H1 (cell line): ENCODE measurements around the gene CCNI. TPM values are rescaled to one million over a fixed set of nuclear protein-coding genes. Genes with fewer than 3 reads are reported as not detected.

Experiments used
- CTCF ChIA-PET: fragments of 300-600 bp; sonication (Branson Sonifier 250); formaldehyde crosslinking; loops from one replicate; lab custom pipeline; 2021; ENCODE audit not compliant: partially characterized antibody; lab: Charles Lee
- POLR2A ChIA-PET: fragments of 300-600 bp; sonication (Branson Sonifier 250); formaldehyde crosslinking; loops from one replicate; lab custom pipeline; 2021; ENCODE audit warnings: inconsistent platforms; ENCODE audit not compliant: partially characterized antibody; lab: Charles Lee
- DNase-seq, 2 experiments: peaks; one replicate each; pipeline versions ENCODE4 v3.0.0 to v3.0.0-alpha.2; 2010 to 2022; ENCODE audit warnings: low spot score in 2 of 2, low read depth in 1 of 2, mixed read lengths in 1 of 2
- FAIRE-seq: peaks from 2 replicates; lab custom pipeline; 2011; peaks lifted over from hg19 to GRCh38; lab: Jason Lieb, UNC
- H2AFZ ChIP-seq: 2 replicates; pipeline ENCODE4 v1.8.1; 2012; ENCODE audit warnings: low read length, inconsistent platforms
- H2AK5ac ChIP-seq: 2 replicates; pipeline ENCODE4 v1.6.1; 2013; ENCODE audit warnings: low read depth, low read length
- H2BK120ac ChIP-seq: replicated peaks from 2 replicates; pipeline ENCODE3; 2013; ENCODE audit warnings: low read depth, low read length, inconsistent platforms
- H2BK12ac ChIP-seq: 2 replicates; pipeline ENCODE4 v1.6.1; 2013; ENCODE audit warnings: low read depth, low read length
- H2BK15ac ChIP-seq: 2 replicates; pipeline ENCODE4 v1.6.1; 2013; ENCODE audit warnings: low read length
- H2BK20ac ChIP-seq: 2 replicates; pipeline ENCODE4 v1.6.1; 2013; ENCODE audit warnings: low read length
- H2BK5ac ChIP-seq: 2 replicates; pipeline ENCODE4 v1.6.1; 2013; ENCODE audit warnings: low read depth, low read length
- H3K14ac ChIP-seq: 2 replicates; pipeline ENCODE4 v1.6.1; 2013; ENCODE audit warnings: inconsistent platforms; ENCODE audit not compliant: insufficient read length
- H3K18ac ChIP-seq: 2 replicates; pipeline ENCODE4 v1.6.1; 2013; ENCODE audit warnings: low read length; ENCODE audit errors: extremely low read depth
- H3K23ac ChIP-seq: 2 replicates; pipeline ENCODE4 v1.6.1; 2013; ENCODE audit warnings: inconsistent platforms; ENCODE audit not compliant: insufficient read length
- H3K23me2 ChIP-seq: 2 replicates; pipeline ENCODE4 v1.6.1; 2013; ENCODE audit warnings: low read depth, low read length
- H3K27ac ChIP-seq: 2 replicates; pipeline ENCODE4 v1.6.1; 2011; ENCODE audit warnings: low read depth, low read length, inconsistent platforms
- H3K27me3 ChIP-seq, 4 experiments: replicated peaks in 1 of 4; 1 replicate in 1 of 4; 2 replicates in 3 of 4; pipeline versions ENCODE4 v1.6.1 to v1.8.1; 2011 to 2013; ENCODE audit warnings: low read length in 3 of 4, mild to moderate bottlenecking in 3 of 4, inconsistent platforms in 2 of 4, mixed read lengths in 2 of 4, moderate library complexity in 1 of 4; ENCODE audit not compliant: control insufficient read depth in 3 of 4, insufficient read depth in 3 of 4; ENCODE audit errors: extremely low read depth in 1 of 4
- H3K36me3 ChIP-seq, 4 experiments: 2 replicates each; pipeline versions ENCODE4 v1.6.1 to v1.8.1; 2011 to 2013; ENCODE audit warnings: mild to moderate bottlenecking in 4 of 4, low read length in 3 of 4, moderate library complexity in 2 of 4, control low read depth in 1 of 4, inconsistent platforms in 1 of 4; ENCODE audit not compliant: insufficient read depth in 4 of 4, control insufficient read depth in 2 of 4
- H3K4ac ChIP-seq: replicated peaks from 2 replicates; pipeline ENCODE3; 2013; ENCODE audit warnings: low read length, low read depth, mixed read lengths, inconsistent platforms; ENCODE audit not compliant: insufficient read length
- H3K4me1 ChIP-seq, 4 experiments: replicated peaks in 1 of 4; 1 replicate in 1 of 4; 2 replicates in 3 of 4; pipeline versions ENCODE4 v1.6.1 to v1.8.1; 2011 to 2013; ENCODE audit warnings: low read length in 3 of 4, inconsistent platforms in 2 of 4, mixed read lengths in 1 of 4; ENCODE audit not compliant: insufficient read depth in 4 of 4, control insufficient read depth in 3 of 4
- H3K4me2 ChIP-seq, 2 experiments: 2 replicates each; pipeline versions ENCODE4 v1.6.1 to v1.8.1; 2011 to 2013; ENCODE audit warnings: low read depth in 2 of 2, low read length in 2 of 2, control low read depth in 1 of 2, inconsistent platforms in 1 of 2, mild to moderate bottlenecking in 1 of 2; ENCODE audit not compliant: insufficient read depth in 1 of 2
- H3K4me3 ChIP-seq, 4 experiments: fragments of 200-600, 300-600 bp in 1 of 4; sonication (generic), shearing (Covaris generic), sonication (Bioruptor Twin) in 1 of 4; 2 replicates each; pipeline versions ENCODE4 v1.5.1 to v1.8.1; 2011 to 2016; ENCODE audit warnings: low read length in 4 of 4, low read depth in 3 of 4, control low read depth in 2 of 4, inconsistent platforms in 2 of 4, mild to moderate bottlenecking in 2 of 4, mixed read lengths in 1 of 4, moderate library complexity in 1 of 4; ENCODE audit not compliant: insufficient read depth in 2 of 4; ENCODE audit errors: extremely low read depth in 1 of 4
- H3K56ac ChIP-seq: replicated peaks from 2 replicates; pipeline ENCODE3; 2013; ENCODE audit warnings: low read depth, mild to moderate bottlenecking, mixed read lengths, low read length, inconsistent platforms; ENCODE audit not compliant: insufficient read length
- H3K79me1 ChIP-seq: 2 replicates; pipeline ENCODE4 v1.6.1; 2013; ENCODE audit warnings: low read depth, low read length, control low read depth
- H3K79me2 ChIP-seq, 2 experiments: 2 replicates each; pipeline versions ENCODE4 v1.6.1 to v1.8.1; 2012 to 2013; ENCODE audit warnings: low read length in 2 of 2, mild to moderate bottlenecking in 2 of 2, inconsistent platforms in 1 of 2; ENCODE audit not compliant: insufficient read depth in 2 of 2, control insufficient read depth in 1 of 2
- H3K9ac ChIP-seq, 4 experiments: replicated peaks in 1 of 4; 1 replicate in 1 of 4; 2 replicates in 3 of 4; pipeline versions ENCODE4 v1.6.1 to v1.8.1; 2011 to 2013; ENCODE audit warnings: low read depth in 3 of 4, low read length in 3 of 4, control low read depth in 2 of 4, mild to moderate bottlenecking in 2 of 4, moderate library complexity in 2 of 4, inconsistent platforms in 1 of 4; ENCODE audit errors: extremely low read depth in 1 of 4
- H3K9me3 ChIP-seq, 2 experiments: 2 replicates each; pipeline versions ENCODE4 v1.6.1 to v1.8.1; 2012 to 2013; ENCODE audit warnings: mild to moderate bottlenecking in 2 of 2, moderate library complexity in 2 of 2, control low read depth in 1 of 2, inconsistent platforms in 1 of 2, low read depth in 1 of 2, low read length in 1 of 2, mixed read lengths in 1 of 2; ENCODE audit not compliant: insufficient read depth in 2 of 2
- H4K20me1 ChIP-seq, 2 experiments: replicated peaks in 1 of 2; 2 replicates each; pipeline versions ENCODE3 to v1.8.1; 2011 to 2013; ENCODE audit warnings: inconsistent platforms in 2 of 2, low read length in 2 of 2, mild to moderate bottlenecking in 1 of 2; ENCODE audit not compliant: insufficient read depth in 2 of 2, control insufficient read depth in 1 of 2
- H4K5ac ChIP-seq: 2 replicates; pipeline ENCODE4 v1.6.1; 2013; ENCODE audit warnings: low read length, low read depth, mixed read lengths, inconsistent platforms; ENCODE audit not compliant: insufficient read length
- H4K8ac ChIP-seq: 2 replicates; pipeline ENCODE4 v1.8.0; 2013; ENCODE audit warnings: mild to moderate bottlenecking, moderate library complexity, low read length, inconsistent platforms; ENCODE audit not compliant: insufficient read depth; ENCODE audit errors: extremely low read depth
- H4K91ac ChIP-seq: replicated peaks from 2 replicates; pipeline ENCODE3; 2013; ENCODE audit warnings: low read length, mixed read lengths, inconsistent platforms; ENCODE audit not compliant: insufficient read length
- PHF8 ChIP-seq: fragments of 200-600 bp; sonication (generic); conservative IDR thresholded peaks from 2 replicates; pipeline ENCODE4 v1.7.1; 2012; ENCODE audit warnings: low read depth, mild to moderate bottlenecking, inconsistent platforms, low read length, moderate library complexity
- WGBS, 2 experiments: shearing (Covaris generic) in 1 of 2; methylation state at CpG; one replicate each; pipeline versions ENCODE4 v1.1.6 to v1.1.7; 2013 to 2015; ENCODE audit warnings: low lambda C conversion rate in 2 of 2, mixed read lengths in 2 of 2, inconsistent platforms in 1 of 2, low coverage in 1 of 2, missing lambda C conversion rate in 1 of 2; ENCODE audit not compliant: insufficient replicate concordance in 2 of 2, insufficient coverage in 1 of 2, insufficient read length in 1 of 2; ENCODE audit errors: extremely low coverage in 1 of 2, missing lambda C conversion rate in 1 of 2; 5-methylcytosine and 5-hydroxymethylcytosine counted together
- polyA plus RNA-seq, 7 experiments: library from polyadenylated mRNA; depleted of rRNA in 3 of 7; stranded (reverse) in 5 of 7; unstranded in 2 of 7; fragments of >200 nt in 5 of 7; fragments of 200-250 nt in 2 of 7; gene quantifications; 1 replicate in 5 of 7; 2 replicates in 1 of 7; 4 replicates in 1 of 7; pipeline versions ENCODE4 v1.2.1 to v1.2.3, GENCODE V29; 2011 to 2013; ENCODE audit warnings: missing spikeins in 2 of 7, mixed read lengths in 2 of 7
- total RNA-seq: library from RNA; stranded (reverse); fragmentation: NEBNext Ultra II Directional; extraction: Animal tissue kit (Norgen Biotek cat#: 25700); gene quantifications from 2 replicates; pipeline ENCODE4 v1.2.1, GENCODE V29; 2021

Gene CCNI
- total and polyA plus RNA-seq, 2 of the 8 experiments (the other 6 are each of a cell fraction or from before 2014, with no cell fraction given), result 97.8 to 234 TPM

DNA sequence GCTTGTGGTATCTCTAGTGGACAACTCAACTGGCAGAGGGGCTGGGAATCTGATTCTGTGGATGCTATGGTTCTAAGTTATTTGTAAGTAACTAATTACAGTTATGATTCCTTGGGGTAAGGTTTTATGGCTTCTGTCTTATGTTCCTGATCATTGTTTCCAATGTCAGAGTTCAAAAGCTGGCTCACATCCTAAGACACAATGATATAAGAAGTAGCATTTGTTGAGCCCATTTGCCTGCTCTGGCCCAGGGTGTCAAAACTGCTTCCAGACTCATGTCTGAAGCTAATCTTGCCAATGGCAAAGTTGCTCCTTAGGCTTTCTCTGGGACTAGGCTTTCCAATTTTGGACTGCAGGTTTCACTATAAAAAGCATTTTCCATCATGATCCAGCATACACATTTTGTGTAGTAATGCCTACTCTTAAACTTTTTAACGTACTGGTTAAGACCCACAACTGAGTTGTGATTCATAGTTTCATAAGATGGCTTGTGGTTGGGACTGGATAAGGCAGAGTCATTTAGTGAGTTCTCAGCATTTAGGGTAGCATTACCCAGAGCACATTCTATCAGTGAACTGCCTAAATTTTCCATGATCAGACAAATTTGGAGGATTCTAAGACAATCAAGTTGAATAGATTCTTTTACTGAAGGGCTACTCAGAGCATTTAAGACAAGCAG lies 50.0 kb downstream of the CCNI start:
- Histone ChIP-seq H2BK15ac (no peak overlapping the region), H2BK20ac (no peak overlapping the region), H3K14ac (no peak overlapping the region), H3K56ac (no peak overlapping the region), H3K9me3 (no peaks in the 10 kb centered on the region), H3K27me3 (no peaks in the 10 kb centered on the region), H3K9ac (no peak overlapping the region), H4K91ac (no peak overlapping the region), H3K4me2 (no peak overlapping the region), H3K4ac (no peak overlapping the region), H3K18ac (no peak overlapping the region), H3K79me2 (no peaks in the 10 kb centered on the region), H3K4me3 (no peak overlapping the region), H3K27ac (no peak overlapping the region), H3K4me1 (peaks cover 1 to 15% (median 6%) of the 10 kb centered on the region in 4 experiments; a peak in 4 of 7 replicates), H4K8ac (no peak overlapping the region), H2BK12ac (no peak overlapping the region), H4K20me1 (peaks cover 0 to 3% of the 10 kb centered on the region in 2 experiments), H2BK120ac (no peak overlapping the region), H2AFZ (no peak overlapping the region), H2BK5ac (no peak overlapping the region), H3K79me1 (no peaks in the 10 kb centered on the region), H2AK5ac (no peak overlapping the region), H3K23me2 (no peaks in the 10 kb centered on the region), H3K23ac (no peak overlapping the region), H4K5ac (no peak overlapping the region), H3K36me3 (peaks cover 0 to 27% (median 18%) of the 10 kb centered on the region in 4 experiments; a peak in 6 of 8 replicates)
- WGBS, 2 experiments, result 100% methylated on average over 1 of the region's 1 CpG; no CpG with 5 or more reads in 1 of the 2 experiments
- FAIRE-seq (no peak), DNase-seq (no peak)
- POLR2A ChIA-PET, result no interaction called here
- TF ChIP-seq PHF8, result no peak
- CTCF ChIA-PET, result no interaction called here
